Panc1 (cell line): Measurements from ENCODE around the gene HES7.

Experiments used
- POLR2AphosphoS5 ChIP-seq: IDR thresholded peaks from 2 replicates; pipeline ENCODE4 v1.6.1; 2012; ENCODE audit warnings: mild to moderate bottlenecking, low read depth, low read length, moderate library complexity
- REST ChIP-seq, 2 experiments: IDR thresholded peaks; 2 replicates each; pipeline ENCODE4 v1.6.1; 2011 to 2012; ENCODE audit warnings: low read depth in 2 of 2, control low read depth in 1 of 2, low read length in 1 of 2, mild to moderate bottlenecking in 1 of 2, moderate library complexity in 1 of 2; ENCODE audit not compliant: insufficient read depth in 1 of 2
- TCF7L2 ChIP-seq: IDR thresholded peaks from 2 replicates; pipeline ENCODE4 v1.6.1; 2011; ENCODE audit warnings: mild to moderate bottlenecking, low read depth, low read length, inconsistent platforms
- TF ChIP-seq, protein P1 (sequence below): fragments of 450-650 bp; IDR thresholded peaks from 2 replicates; pipeline ENCODE4 v1.5.1; 2017; ENCODE audit warnings: mild to moderate bottlenecking

- TF ChIP-seq POLR2AphosphoS5 (no peak), REST (IDR thresholded peaks at IDR 0.05; ENCODE audit: insufficient read depth in 1 of 2, low read depth in 2 of 2, low read length in 1 of 2) (no peak), TCF7L2 (no peak)
- TF ChIP-seq, protein P1, sequence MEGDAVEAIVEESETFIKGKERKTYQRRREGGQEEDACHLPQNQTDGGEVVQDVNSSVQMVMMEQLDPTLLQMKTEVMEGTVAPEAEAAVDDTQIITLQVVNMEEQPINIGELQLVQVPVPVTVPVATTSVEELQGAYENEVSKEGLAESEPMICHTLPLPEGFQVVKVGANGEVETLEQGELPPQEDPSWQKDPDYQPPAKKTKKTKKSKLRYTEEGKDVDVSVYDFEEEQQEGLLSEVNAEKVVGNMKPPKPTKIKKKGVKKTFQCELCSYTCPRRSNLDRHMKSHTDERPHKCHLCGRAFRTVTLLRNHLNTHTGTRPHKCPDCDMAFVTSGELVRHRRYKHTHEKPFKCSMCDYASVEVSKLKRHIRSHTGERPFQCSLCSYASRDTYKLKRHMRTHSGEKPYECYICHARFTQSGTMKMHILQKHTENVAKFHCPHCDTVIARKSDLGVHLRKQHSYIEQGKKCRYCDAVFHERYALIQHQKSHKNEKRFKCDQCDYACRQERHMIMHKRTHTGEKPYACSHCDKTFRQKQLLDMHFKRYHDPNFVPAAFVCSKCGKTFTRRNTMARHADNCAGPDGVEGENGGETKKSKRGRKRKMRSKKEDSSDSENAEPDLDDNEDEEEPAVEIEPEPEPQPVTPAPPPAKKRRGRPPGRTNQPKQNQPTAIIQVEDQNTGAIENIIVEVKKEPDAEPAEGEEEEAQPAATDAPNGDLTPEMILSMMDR: no peak
Measured at GRCh38 chr17:8160224-8160577, 36.3 kb upstream of the HES7 start.
